Measurements from ENCODE around the gene BCAP29. TPM values are rescaled to one million over a fixed set of nuclear protein-coding genes. Genes with fewer than 3 reads are reported as not detected.

BCAP29 gene
- total RNA-seq, 1 donor, result 43.1 TPM

GRCh38 chr7:107563775-107564552 is 16.1 kb upstream of the BCAP29 start, which contains the start of the genes COG5 and DUS4L:
Gene COG5, minus strand, starts transcription at chr7:107563920. Its CDS starts 24 bp downstream, at chr7:107563896.
Gene DUS4L, plus strand, starts transcription at chr7:107563971. Its CDS starts 3,100 bp downstream, at chr7:107567071.
- Histone ChIP-seq H3K79me2 (ENCODE audit: insufficient read depth, low read length) (peaks cover 48% of the 10 kb centered on the region), H3K4me2 (ENCODE audit: insufficient read depth, low read length) (peak within 1 kb of the TSS; percentile 99), H2AFZ (ENCODE audit: low read length) (peak within 1 kb of the TSS; percentile 97), H3K27ac (ENCODE audit: low read depth, low read length) (peak within 1 kb of the TSS; percentile 94), H3K9me3 (ENCODE audit: low read depth, low read length) (no peaks in the 10 kb centered on the region), H3K4me3 (ENCODE audit: insufficient read depth, low read length) (peak within 1 kb of the TSS; percentile 91), H3K27me3 (ENCODE audit: insufficient read depth, low read length) (no peaks in the 10 kb centered on the region), H3K4me1 (ENCODE audit: insufficient read depth, low read length) (peaks cover 45% of the 10 kb centered on the region), H4K20me1 (ENCODE audit: insufficient read depth, low read length) (peaks cover 4% of the 10 kb centered on the region), H3K36me3 (ENCODE audit: insufficient read depth, low read length) (no peaks in the 10 kb centered on the region)
- no peak for TF ChIP-seq CTCF (IDR thresholded peaks at IDR 0.05; ENCODE audit: extremely low read depth, low read depth, low read length)
- DNase-seq (ENCODE audit: insufficient read length, low spot score, missing footprints), result peak; percentile 89

GRCh38 chr7:107564553-107565298 is 15.3 kb upstream of the BCAP29 start:
- Histone ChIP-seq H3K4me2 (ENCODE audit: insufficient read depth, low read length) (peak overlapping the region; percentile 99), H3K9me3 (ENCODE audit: low read depth, low read length) (no peaks in the 10 kb centered on the region), H4K20me1 (ENCODE audit: insufficient read depth, low read length) (peaks cover 2% of the 10 kb centered on the region), H3K27ac (ENCODE audit: low read depth, low read length) (peak overlapping the region; percentile 94), H3K4me3 (ENCODE audit: insufficient read depth, low read length) (peak overlapping the region; percentile 91), H3K79me2 (ENCODE audit: insufficient read depth, low read length) (peaks cover 40% of the 10 kb centered on the region), H3K36me3 (ENCODE audit: insufficient read depth, low read length) (no peaks in the 10 kb centered on the region), H3K4me1 (ENCODE audit: insufficient read depth, low read length) (peaks cover 40% of the 10 kb centered on the region), H3K27me3 (ENCODE audit: insufficient read depth, low read length) (no peaks in the 10 kb centered on the region), H2AFZ (ENCODE audit: low read length) (peak overlapping the region; percentile 97)
- peak; percentile 75 for DNase-seq (ENCODE audit: insufficient read length, low spot score, missing footprints)
- no peak for TF ChIP-seq CTCF (IDR thresholded peaks at IDR 0.05; ENCODE audit: extremely low read depth, low read depth, low read length)

- Histone ChIP-seq H3K27me3 (ENCODE audit: insufficient read depth, low read length) (no peaks in the 10 kb centered on the region), H2AFZ (ENCODE audit: low read length) (no peak overlapping the region), H4K20me1 (ENCODE audit: insufficient read depth, low read length) (no peaks in the 10 kb centered on the region), H3K9me3 (ENCODE audit: low read depth, low read length) (no peaks in the 10 kb centered on the region), H3K27ac (ENCODE audit: low read depth, low read length) (no peak overlapping the region), H3K4me3 (ENCODE audit: insufficient read depth, low read length) (no peak overlapping the region), H3K4me2 (ENCODE audit: insufficient read depth, low read length) (no peak overlapping the region), H3K4me1 (ENCODE audit: insufficient read depth, low read length) (peaks cover 3% of the 10 kb centered on the region), H3K79me2 (ENCODE audit: insufficient read depth, low read length) (no peaks in the 10 kb centered on the region), H3K36me3 (ENCODE audit: insufficient read depth, low read length) (no peaks in the 10 kb centered on the region)
- DNase-seq (ENCODE audit: insufficient read length, low spot score, missing footprints), result no peak
- TF ChIP-seq CTCF (IDR thresholded peaks at IDR 0.05; ENCODE audit: extremely low read depth, low read depth, low read length), result no peak
Measured at GRCh38 chr7:107570298-107570697, 9.7 kb upstream of the BCAP29 start.

- Histone ChIP-seq H3K79me2 (ENCODE audit: insufficient read depth, low read length) (no peaks in the 10 kb centered on the region), H3K4me1 (ENCODE audit: insufficient read depth, low read length) (no peaks in the 10 kb centered on the region), H3K4me3 (ENCODE audit: insufficient read depth, low read length) (no peak overlapping the region), H2AFZ (ENCODE audit: low read length) (no peak overlapping the region), H3K27ac (ENCODE audit: low read depth, low read length) (no peak overlapping the region), H3K36me3 (ENCODE audit: insufficient read depth, low read length) (no peaks in the 10 kb centered on the region), H3K4me2 (ENCODE audit: insufficient read depth, low read length) (no peak overlapping the region), H3K27me3 (ENCODE audit: insufficient read depth, low read length) (no peaks in the 10 kb centered on the region), H3K9me3 (ENCODE audit: low read depth, low read length) (no peaks in the 10 kb centered on the region), H4K20me1 (ENCODE audit: insufficient read depth, low read length) (no peaks in the 10 kb centered on the region)
- DNase-seq (ENCODE audit: insufficient read length, low spot score, missing footprints), result no peak
- no peak for TF ChIP-seq CTCF (IDR thresholded peaks at IDR 0.05; ENCODE audit: extremely low read depth, low read depth, low read length)
Measured at GRCh38 chr7:107573537-107573936, 6.5 kb upstream of the BCAP29 start.
